SK-N-SH (cell line): ENCODE measurements around the gene CCDC188.

Experiments
- ELF1 ChIP-seq: IDR thresholded peaks from 2 replicates; pipeline ENCODE4 v1.4.0; 2012
- EP300 ChIP-seq, 2 experiments: IDR thresholded peaks; 2 replicates each; pipeline versions ENCODE4 v1.4.0 to v1.6.1; 2012; ENCODE audit warnings: borderline replicate concordance in 1 of 2, low read depth in 1 of 2, low read length in 1 of 2
- FOXM1 ChIP-seq: IDR thresholded peaks from 2 replicates; pipeline ENCODE4 v1.4.0; 2012; ENCODE audit warnings: low read depth, mild to moderate bottlenecking
- GABPA ChIP-seq: IDR thresholded peaks from 2 replicates; pipeline ENCODE4 v1.4.0; 2012; ENCODE audit warnings: low read depth, mild to moderate bottlenecking
- GATA2 ChIP-seq: sonication (generic); formaldehyde crosslinking; IDR thresholded peaks from 2 replicates; pipeline ENCODE4 v1.5.0; 2020; ENCODE audit warnings: mild to moderate bottlenecking, missing genetic modification reagents
- NRF1 ChIP-seq: IDR thresholded peaks from 2 replicates; pipeline ENCODE4 v1.6.1; 2012; ENCODE audit warnings: low read depth, mild to moderate bottlenecking, low read length
- POLR2AphosphoS5 ChIP-seq: IDR thresholded peaks from 2 replicates; pipeline ENCODE4 v1.6.1; 2012; ENCODE audit warnings: low read depth, low read length
- RCOR1 ChIP-seq: fragments of 150-350 bp; IDR thresholded peaks from 2 replicates; pipeline ENCODE4 v1.6.1; 2017; ENCODE audit warnings: antibody characterized with exemption, low read length
- TAF1 ChIP-seq: IDR thresholded peaks from 2 replicates; pipeline ENCODE4 v1.6.1; 2012; ENCODE audit warnings: low read depth, mild to moderate bottlenecking, low read length, moderate library complexity, borderline replicate concordance
- TF ChIP-seq, protein P1 (sequence below): fragments of 200-600 bp; sonication (generic); IDR thresholded peaks from 2 replicates; pipeline ENCODE4 v1.6.1; 2017; ENCODE audit warnings: antibody characterized with exemption, mild to moderate bottlenecking, moderate library complexity
- TF ChIP-seq, protein P2 (sequence below): IDR thresholded peaks from 2 replicates; pipeline ENCODE4 v1.4.0; 2012; ENCODE audit warnings: low read depth, borderline replicate concordance

DNA sequence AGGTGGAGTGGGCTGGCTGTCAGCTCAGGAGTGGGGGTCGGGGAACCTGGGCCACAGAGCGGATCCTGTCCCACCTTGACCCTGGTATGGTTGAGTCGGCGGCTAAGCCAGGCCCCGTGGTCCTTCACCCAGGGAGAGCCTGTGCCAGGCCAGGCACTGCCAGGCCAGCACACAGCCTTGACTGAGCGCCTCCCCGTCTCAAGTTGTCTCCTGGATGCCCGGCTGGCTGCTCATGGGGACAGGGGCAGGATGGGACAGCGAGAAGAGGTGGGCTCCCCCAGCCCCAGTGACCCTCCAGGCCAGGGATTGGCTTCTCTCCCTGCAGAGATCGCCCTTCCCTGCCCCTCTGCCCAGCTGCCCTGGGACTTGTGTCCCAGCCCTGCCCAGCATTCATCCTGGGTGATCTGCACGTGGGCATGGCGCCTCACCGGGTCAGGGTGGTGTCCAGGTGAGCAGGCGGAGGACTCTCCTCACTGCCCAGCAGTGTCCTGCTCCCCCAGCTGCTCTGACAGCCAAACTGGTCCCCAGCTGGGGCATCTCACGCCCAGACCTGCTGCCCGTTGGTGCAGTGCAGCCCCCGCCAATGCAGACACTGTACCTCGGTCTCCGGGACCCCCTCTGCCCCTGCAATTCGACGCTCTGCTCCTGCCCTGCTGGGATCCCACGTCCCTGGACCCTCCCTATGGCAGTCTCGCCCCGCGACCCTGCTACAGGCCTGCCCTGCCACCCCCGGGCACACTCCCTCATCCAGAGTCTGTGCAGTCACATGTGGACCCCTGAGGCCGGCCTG is 28.8 kb upstream of the CCDC188 start:
- TF ChIP-seq, protein P1, sequence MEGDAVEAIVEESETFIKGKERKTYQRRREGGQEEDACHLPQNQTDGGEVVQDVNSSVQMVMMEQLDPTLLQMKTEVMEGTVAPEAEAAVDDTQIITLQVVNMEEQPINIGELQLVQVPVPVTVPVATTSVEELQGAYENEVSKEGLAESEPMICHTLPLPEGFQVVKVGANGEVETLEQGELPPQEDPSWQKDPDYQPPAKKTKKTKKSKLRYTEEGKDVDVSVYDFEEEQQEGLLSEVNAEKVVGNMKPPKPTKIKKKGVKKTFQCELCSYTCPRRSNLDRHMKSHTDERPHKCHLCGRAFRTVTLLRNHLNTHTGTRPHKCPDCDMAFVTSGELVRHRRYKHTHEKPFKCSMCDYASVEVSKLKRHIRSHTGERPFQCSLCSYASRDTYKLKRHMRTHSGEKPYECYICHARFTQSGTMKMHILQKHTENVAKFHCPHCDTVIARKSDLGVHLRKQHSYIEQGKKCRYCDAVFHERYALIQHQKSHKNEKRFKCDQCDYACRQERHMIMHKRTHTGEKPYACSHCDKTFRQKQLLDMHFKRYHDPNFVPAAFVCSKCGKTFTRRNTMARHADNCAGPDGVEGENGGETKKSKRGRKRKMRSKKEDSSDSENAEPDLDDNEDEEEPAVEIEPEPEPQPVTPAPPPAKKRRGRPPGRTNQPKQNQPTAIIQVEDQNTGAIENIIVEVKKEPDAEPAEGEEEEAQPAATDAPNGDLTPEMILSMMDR: no peak
- TF ChIP-seq NRF1 (no peak), GATA2 (CRISPR knock-in tag) (no peak), ELF1 (no peak), EP300 (IDR thresholded peaks at IDR 0.05; ENCODE audit: borderline replicate concordance in 1 of 2, low read depth in 1 of 2, low read length in 1 of 2) (no peak), GABPA (no peak), FOXM1 (no peak), POLR2AphosphoS5 (no peak), RCOR1 (no peak), TAF1 (no peak)
- TF ChIP-seq, protein P2, sequence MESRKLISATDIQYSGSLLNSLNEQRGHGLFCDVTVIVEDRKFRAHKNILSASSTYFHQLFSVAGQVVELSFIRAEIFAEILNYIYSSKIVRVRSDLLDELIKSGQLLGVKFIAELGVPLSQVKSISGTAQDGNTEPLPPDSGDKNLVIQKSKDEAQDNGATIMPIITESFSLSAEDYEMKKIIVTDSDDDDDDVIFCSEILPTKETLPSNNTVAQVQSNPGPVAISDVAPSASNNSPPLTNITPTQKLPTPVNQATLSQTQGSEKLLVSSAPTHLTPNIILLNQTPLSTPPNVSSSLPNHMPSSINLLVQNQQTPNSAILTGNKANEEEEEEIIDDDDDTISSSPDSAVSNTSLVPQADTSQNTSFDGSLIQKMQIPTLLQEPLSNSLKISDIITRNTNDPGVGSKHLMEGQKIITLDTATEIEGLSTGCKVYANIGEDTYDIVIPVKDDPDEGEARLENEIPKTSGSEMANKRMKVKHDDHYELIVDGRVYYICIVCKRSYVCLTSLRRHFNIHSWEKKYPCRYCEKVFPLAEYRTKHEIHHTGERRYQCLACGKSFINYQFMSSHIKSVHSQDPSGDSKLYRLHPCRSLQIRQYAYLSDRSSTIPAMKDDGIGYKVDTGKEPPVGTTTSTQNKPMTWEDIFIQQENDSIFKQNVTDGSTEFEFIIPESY: no peak
